Measurements from ENCODE around the gene CDIP1.

CDIP1 gene

GRCh38 chr16:4537376-4538343 lies 913 bp downstream of the CDIP1 start:
- peak; percentile 41 for DNase-seq

- DNase-seq = no peak
Measured at GRCh38 chr16:4536391-4537106, 2.0 kb downstream of the CDIP1 start.

DNA sequence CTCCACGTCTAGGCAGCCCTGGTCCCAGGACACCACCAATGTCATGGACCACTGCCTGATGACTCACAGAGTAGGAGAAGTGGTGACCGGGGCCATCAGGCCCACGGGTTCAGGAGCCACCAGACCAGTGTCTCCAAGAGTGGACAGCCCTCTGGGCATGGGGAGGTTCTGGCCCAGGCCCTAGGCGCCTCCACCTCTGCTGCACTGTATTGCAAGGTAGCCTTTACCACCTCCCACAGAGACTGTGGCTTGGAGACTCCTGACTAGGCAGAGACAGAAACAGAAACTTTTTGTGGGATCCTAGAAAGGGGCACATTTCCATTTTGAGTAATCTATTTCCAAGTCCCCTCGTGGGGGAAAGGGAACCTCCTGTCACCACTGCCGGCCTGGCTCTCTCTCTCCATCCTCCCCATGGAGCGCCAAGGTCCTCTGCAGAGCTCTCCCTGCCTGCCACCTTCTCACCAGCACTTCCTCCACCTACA lies 2.9 kb downstream of the CDIP1 start:
- no peak for DNase-seq

DNA sequence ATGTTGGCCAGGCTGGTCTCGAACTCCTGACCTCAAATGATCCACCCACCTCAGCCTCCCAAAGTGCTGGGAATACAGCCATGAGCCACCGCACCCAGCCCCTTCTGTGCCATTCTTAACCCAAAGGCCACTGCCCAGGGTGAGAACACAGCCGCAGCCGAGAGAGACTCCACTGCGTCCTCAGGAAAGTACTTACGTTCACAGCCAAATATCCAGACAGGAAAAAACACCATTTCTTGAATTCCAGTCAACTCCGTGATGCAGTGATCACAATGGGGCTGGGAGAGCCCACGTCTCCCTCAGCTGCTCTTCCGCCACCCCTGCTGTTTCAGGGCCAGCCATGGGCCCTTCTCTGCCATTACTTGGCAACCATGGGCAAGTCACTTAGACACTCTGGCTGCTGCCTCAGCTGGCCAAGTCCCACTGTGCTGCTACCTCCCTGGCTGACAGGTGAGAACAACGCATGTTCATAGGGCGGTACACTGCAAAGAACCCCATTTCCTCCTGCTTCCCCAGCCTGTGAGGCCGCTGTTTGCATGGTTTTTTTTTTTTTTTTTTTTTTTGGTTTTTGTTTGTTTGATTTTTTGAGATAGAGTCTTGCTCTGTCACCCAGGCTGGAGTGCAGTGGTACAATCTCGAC lies 4.3 kb downstream of the CDIP1 start:
- no peak for DNase-seq

DNA sequence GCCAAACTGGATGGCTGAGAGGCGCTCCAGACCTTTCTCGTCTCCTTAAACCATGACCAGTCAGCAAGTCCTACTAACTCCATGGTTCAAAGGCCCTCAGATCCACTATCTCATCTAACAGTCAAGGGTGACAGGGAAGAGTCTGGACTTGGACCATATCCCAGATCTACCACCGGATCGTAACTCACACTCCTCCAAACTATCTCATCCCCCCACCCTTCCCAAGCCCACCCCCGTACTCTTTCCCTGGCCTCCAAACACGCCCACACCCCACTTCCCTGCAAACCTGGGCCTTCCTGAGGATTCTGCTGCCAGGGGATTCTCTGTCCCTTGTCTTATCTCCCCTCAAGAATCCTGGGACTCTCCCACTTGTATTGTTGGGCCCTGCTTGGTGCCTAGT lies 5.1 kb downstream of the CDIP1 start:
- DNase-seq = no peak

- DNase-seq = no peak
Measured at GRCh38 chr16:4532238-4532637, 6.3 kb downstream of the CDIP1 start.

DNA sequence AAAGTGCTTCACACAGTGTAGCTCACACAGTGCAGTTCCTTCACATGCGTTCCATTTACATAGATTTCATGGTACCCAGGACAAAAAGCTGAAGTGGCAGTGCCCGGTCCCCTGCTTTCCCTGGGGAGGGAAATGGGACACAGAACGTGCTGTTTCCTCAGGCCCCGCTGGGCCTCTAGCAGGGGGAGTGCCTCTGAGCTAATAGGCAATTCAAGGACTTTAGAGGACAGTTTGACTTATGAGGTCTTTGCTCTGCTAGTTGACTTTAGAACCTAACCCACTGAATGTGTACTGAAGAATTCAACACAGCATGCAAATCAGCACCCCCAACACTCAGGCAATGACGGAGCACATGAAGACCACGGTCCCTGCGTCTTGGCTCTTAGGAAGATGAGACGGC lies 6.8 kb downstream of the CDIP1 start:
- no peak for DNase-seq

DNA sequence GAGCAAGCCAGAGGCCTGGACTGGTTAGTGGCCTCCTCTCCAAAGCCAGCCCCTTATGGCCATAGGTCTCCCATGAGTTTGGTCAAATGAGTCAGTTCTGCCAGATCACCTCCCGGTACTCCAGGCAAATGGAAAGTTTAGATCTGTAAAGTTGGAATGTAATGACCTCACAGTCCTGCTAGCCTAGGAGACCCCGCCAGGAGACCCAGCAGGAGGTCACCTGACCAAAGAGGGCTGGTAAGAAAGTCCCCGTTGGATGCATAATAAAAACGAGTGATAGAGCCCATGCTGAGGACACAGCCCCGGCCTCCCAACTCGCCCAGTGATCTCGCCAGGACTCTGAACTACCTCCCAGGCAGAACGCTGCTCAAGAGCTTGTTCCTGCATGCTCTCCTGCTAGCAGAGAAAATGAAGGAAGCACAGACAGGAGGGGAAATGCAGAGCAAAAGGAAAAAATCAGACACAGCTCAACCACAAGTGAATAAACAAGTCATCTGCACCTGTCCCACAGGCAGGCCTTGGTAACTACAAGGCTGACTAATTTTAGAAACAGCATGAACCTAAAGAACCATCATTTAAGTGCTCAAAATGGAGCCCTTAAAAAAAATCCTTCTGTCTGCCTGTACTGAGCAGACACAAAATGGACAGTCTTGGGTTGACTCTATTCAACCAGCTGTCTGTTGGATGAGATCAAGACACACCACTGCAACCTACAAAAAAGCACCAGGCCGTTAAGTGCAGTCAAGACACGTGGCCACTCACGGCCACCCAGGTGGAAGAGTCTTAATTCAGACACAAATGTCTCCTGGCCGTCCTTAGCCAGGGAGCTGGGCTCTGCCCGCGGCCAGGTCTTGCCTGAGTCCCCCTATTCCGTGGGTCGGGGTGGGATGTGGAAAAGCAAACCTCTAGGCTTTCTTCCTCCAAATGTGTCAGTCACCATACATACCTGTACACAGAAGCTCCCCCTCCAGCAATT lies 9.2 kb downstream of the CDIP1 start:
- DNase-seq = no peak

- DNase-seq = no peak
Measured at GRCh38 chr16:4525634-4526277, 12.8 kb downstream of the CDIP1 start.

DNA sequence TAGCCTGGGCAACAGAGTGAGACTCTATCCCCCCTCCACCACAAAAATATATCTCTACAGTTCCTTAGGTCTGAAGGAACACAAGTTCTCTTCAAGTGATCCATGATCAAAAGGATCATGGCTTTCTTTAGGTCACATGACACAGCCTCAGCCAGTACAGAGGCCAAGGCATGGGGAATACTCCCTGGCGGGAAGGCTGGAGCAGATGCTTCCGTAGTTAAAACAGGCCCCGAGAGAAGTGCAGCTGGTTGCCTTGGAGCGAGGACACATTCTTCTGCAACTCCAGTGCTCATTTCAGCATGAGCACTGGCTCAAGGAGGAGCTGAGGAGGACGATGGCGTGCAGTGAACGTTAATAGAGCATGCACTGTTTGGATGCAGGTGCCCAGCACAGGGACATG lies 13.5 kb downstream of the CDIP1 start:
- DNase-seq = no peak

GRCh38 chr16:4524571-4524970 lies 14.0 kb downstream of the CDIP1 start:
- no peak for DNase-seq

GRCh38 chr16:4523686-4524085 lies 14.9 kb downstream of the CDIP1 start:
- DNase-seq = peak; percentile 42

DNA sequence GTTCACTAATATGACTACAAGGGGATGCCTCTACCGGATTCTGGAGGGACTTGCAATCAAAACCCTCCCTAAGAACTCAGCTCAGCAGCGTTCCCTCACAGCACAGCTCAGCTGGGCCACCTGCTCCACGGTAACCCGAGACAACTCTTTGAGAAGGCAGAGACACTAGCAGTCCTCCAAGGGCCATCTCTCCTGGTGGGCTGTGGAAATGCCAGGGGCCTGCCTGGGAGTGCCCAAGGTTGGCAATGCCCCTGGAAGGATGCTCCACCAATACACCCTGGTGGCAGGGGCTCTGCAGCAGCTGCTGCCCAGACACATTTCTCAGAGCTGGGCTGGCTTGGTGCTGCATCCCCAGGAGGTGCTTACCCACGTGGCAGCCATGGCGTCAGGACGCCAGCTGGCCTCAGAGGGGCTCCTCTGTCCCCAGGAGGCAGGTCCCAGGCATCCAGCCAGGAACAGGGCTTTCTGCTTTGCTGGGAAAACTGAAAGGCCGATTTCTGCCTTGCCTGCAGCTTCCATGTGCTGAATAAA lies 16.5 kb downstream of the CDIP1 start:
- DNase-seq = peak; percentile 85

DNA sequence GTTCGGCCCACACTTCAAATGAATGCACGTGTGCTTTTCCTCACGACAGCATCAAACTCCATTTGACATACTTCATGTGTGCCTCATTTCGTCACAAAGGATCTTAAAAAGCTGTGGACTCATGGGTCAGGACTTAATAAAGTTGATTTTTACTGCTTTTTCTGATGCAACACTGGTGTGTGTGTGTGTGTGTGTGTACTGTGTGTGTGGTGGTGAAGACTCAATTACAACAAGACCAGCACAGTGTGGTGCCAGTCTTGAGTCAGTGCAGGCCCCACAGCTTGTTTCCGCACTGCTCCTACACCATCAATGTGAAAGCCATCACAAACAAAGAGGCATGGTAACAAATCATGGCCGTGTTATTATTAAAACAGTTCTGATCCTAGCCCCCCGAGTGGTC lies 17.7 kb downstream of the CDIP1 start:
- DNase-seq = no peak

DNA sequence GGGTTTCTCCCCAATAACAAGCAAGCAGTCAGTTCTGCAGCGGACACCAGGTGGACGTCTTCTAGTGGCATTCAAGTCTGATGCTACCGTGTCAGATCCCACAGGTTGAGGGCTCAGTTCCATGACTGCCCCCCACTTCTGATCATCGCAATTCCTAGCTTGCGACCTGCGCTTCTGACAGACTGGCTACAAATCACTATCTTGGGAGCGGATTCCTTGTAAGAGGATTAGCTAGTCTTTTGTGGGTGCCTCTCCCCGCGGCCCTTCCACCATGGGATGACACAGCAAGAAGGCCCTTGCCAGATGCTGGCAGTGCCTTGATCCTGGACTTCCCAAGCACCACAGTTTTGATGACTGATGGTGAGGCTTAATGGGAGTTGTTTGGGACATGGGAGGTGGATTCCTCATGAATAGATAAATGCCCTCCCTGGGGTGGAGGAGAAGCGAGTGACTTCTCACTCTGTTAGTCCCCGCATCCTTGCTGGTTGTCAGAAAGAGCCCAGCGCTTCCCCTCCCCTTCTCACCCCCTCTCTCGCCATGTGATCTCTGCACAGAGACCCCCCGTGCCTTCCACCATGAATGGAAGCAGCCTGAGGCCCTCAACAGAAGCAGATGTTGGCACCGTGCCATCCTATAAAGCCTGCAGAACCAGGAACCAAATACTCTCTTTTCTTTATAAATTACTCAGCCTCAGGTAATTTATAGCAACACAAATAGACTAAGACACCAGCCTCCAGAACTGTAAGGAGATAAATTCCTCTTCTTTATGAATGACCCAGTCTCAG lies 19.1 kb downstream of the CDIP1 start:
- peak; percentile 82 for DNase-seq

- peak; percentile 77 for DNase-seq
Measured at GRCh38 chr16:4517812-4518680, 20.5 kb downstream of the CDIP1 start.

DNA sequence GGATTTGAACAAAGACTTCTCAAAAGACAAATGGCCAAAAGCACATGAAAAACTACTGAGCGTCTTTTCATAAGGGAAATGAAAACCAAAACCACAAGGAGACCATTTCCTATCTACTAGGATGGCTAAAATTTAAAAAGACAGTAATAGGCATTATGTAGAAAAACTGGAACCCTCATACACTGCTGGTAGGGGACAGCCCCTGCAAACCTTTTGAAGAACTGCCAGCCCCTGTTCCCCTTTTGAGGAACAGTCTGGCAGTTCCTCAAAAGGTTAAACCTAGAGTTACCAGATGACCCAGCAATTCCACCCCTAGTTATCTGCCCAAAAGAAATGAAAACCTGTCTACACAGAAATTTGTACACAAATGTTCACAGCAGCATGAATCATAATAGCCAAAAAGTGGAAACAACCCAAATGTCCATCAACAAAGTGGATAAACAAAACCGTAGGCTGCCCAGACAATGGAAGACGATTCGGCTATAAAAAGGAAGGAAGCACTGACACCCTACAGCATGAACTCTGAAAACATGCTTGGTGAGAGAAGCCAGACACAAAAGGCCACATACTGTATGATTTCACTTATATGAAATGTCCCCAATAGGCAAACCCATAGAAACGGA lies 22.9 kb downstream of the CDIP1 start:
- no peak for DNase-seq

DNA sequence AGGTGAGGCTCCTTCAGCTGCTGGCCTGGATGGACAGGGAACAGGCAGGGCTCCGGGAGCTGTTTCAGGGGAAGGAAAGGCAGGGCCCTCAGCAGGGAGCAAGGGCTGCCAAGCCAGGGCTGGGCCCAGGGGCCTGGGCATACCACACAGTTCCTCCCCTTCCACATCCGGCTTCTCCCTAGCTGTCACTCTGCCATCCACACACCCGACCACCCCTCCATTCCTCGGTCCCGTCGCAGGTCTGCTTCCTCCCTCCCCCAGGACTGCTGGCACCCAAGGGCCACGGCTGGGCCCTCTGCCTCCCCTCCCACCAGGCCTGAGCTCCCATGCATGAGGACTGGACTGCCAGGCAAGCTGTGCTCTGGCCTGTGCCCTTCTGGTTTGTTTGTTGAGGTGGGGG lies 24.0 kb downstream of the CDIP1 start:
- DNase-seq = no peak

- no peak for DNase-seq
Measured at GRCh38 chr16:4513881-4514280, 24.7 kb downstream of the CDIP1 start.

Measured in NCI-H82 (cell line).